Posterior vena cava (tissue), 2 donors: Measurements from ENCODE around the gene YIF1B. TPM values are rescaled to one million over a fixed set of nuclear protein-coding genes. Genes with fewer than 3 reads are reported as not detected.

Experiments
- DNase-seq: peaks from one replicate; pipeline ENCODE4 v3.0.0-alpha.2; 2020; ENCODE audit warnings: low spot score
- intact Hi-C, 2 donors: fragments of 100-400 bp; cut with DNase I; formaldehyde crosslinking; loops; one replicate each; pipeline versions ENCODE4 v1.14.1 to v1.14.2; 2022 to 2023
- total RNA-seq, 2 donors: library from RNA; stranded (reverse); fragmentation: NEBNext Ultra II Directional; extraction: Animal tissue kit (Norgen Biotek cat#: 25700); gene quantifications; one replicate each; pipeline ENCODE4 v1.2.1, GENCODE V29; 2021
- donor health status: DM: yes; HTN: yes; CAD: no.
- donor health status: DM: yes; HTN: yes; CAD: no.

YIF1B gene
- total RNA-seq, 2 donors from 2014 or later = 16.5 to 23.2 TPM

- intact Hi-C loops = no loop called here
- no peak for DNase-seq
These were observed 31.3 kb downstream of the YIF1B start for GRCh38 chr19:38284422-38284821.

GRCh38 chr19:38283271-38283670 is 32.5 kb downstream of the YIF1B start:
- intact Hi-C loops = no loop called here
- no peak for DNase-seq

- no peak for DNase-seq
- intact Hi-C loops = no loop called here
These were observed 33.8 kb downstream of the YIF1B start for GRCh38 chr19:38281811-38282566.

- no peak for DNase-seq
- intact Hi-C loops = no loop called here
These were observed 35.5 kb downstream of the YIF1B start for GRCh38 chr19:38280030-38280921.

GRCh38 chr19:38278751-38279150 is 37.0 kb downstream of the YIF1B start:
- intact Hi-C loops = no loop called here
- no peak for DNase-seq

- DNase-seq = peak; percentile 91
- intact Hi-C loops = no loop called here
These were observed 37.6 kb downstream of the YIF1B start for GRCh38 chr19:38277969-38278680.

- DNase-seq = no peak
- intact Hi-C loops = no loop called here
These were observed 38.2 kb downstream of the YIF1B start for GRCh38 chr19:38277549-38277948.

GRCh38 chr19:38276942-38277517 is 38.7 kb downstream of the YIF1B start:
- no peak for DNase-seq
- intact Hi-C loops = no loop called here

GRCh38 chr19:38274739-38275138 is 41.0 kb downstream of the YIF1B start:
- intact Hi-C loops = loop anchor here in 1 of 2 donors (1.0 kb wide), 1 partner anchor 17 kb away; no protein-coding TSS in a partner anchor
- DNase-seq = no peak

- DNase-seq = no peak
- intact Hi-C loops = no loop called here
These were observed 42.2 kb downstream of the YIF1B start for GRCh38 chr19:38273499-38273898.

- no peak for DNase-seq
- intact Hi-C loops = no loop called here
These were observed 45.1 kb downstream of the YIF1B start for GRCh38 chr19:38270587-38271167.

- no peak for DNase-seq
- intact Hi-C loops = no loop called here
These were observed 47.2 kb downstream of the YIF1B start for GRCh38 chr19:38268539-38268938.

- intact Hi-C loops = no loop called here
- DNase-seq = no peak
These were observed 47.8 kb downstream of the YIF1B start for GRCh38 chr19:38267761-38268483.

- no peak for DNase-seq
- intact Hi-C loops = no loop called here
These were observed 48.7 kb downstream of the YIF1B start for GRCh38 chr19:38266981-38267597.

GRCh38 chr19:38265921-38266429 is 49.8 kb downstream of the YIF1B start:
- DNase-seq = no peak
- intact Hi-C loops = no loop called here

GRCh38 chr19:38265213-38265861 is 50.4 kb downstream of the YIF1B start:
- DNase-seq = no peak
- intact Hi-C loops = no loop called here

- intact Hi-C loops = no loop called here
- DNase-seq = peak; percentile 83
These were observed 51.1 kb downstream of the YIF1B start, which contains the start of gene SPINT2 for GRCh38 chr19:38264486-38265212. Gene SPINT2, plus strand, starts transcription at chr19:38264573. Its CDS starts 320 bp downstream, at chr19:38264893.
